Breast epithelium (tissue), 3 donors: ENCODE results near the gene COL9A3.

Experiments
- POLR2A ChIP-seq: fragments of 450-650 bp; IDR thresholded peaks from one replicate; pipeline ENCODE4 v1.6.1; 2016; ENCODE audit warnings: antibody characterized with exemption, mild to moderate bottlenecking, moderate library complexity
- TF ChIP-seq, protein P1 (sequence below), 3 donors: fragments of 450-650 bp; IDR thresholded peaks; one replicate each; pipeline ENCODE4 v1.5.1; 2016 to 2017; ENCODE audit warnings: antibody characterized with exemption in 3 of 3, mild to moderate bottlenecking in 3 of 3, moderate library complexity in 3 of 3

DNA sequence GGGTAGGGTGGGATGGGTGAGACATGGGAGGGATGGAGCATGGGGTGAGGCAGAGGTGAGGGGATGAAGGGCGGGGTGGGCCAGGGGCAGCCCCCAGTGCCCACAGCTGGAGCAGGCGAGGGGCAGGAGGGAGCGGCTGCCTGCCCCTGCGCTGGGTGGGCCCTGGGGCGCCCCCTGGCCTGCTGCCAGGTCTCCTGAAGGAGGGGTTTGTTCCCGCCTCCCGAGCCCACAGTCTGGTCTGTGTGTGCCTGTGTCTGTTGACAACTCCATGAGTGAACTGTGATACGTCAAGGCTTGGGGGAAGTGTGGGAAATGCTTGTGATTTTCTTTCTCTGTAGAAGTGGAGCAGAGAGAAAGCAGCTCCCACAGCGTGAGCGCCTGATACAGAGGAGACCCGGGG, 31.5 kb upstream of the COL9A3 start:
- TF ChIP-seq, protein P1, sequence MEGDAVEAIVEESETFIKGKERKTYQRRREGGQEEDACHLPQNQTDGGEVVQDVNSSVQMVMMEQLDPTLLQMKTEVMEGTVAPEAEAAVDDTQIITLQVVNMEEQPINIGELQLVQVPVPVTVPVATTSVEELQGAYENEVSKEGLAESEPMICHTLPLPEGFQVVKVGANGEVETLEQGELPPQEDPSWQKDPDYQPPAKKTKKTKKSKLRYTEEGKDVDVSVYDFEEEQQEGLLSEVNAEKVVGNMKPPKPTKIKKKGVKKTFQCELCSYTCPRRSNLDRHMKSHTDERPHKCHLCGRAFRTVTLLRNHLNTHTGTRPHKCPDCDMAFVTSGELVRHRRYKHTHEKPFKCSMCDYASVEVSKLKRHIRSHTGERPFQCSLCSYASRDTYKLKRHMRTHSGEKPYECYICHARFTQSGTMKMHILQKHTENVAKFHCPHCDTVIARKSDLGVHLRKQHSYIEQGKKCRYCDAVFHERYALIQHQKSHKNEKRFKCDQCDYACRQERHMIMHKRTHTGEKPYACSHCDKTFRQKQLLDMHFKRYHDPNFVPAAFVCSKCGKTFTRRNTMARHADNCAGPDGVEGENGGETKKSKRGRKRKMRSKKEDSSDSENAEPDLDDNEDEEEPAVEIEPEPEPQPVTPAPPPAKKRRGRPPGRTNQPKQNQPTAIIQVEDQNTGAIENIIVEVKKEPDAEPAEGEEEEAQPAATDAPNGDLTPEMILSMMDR (IDR thresholded peaks at IDR 0.05): no peak
- no peak for TF ChIP-seq POLR2A
